ENCODE measurements around the gene KCNQ4. TPM values are rescaled to one million over a fixed set of nuclear protein-coding genes. Genes with fewer than 3 reads are reported as not detected.

The KCNQ4 gene
- polyA plus RNA-seq, 3 donors, result 0.13 TPM; not detected in 2

- H3K27ac ChIP-seq (ENCODE audit: low read depth in 1 of 2, low read length in 2 of 2), result no peak overlapping the region
- DNase-seq, result no peak
- peaks cover 0 to 7% of the 10 kb centered on the region in 2 donors for H3K9me3 ChIP-seq (replicated peaks in 1 of 2; ENCODE audit: control insufficient read depth in 1 of 2, insufficient read depth in 1 of 2, low read length in 2 of 2)
- H3K9ac ChIP-seq (ENCODE audit: insufficient read depth, low read length, poor library complexity, severe bottlenecking), result no peak overlapping the region
- Mint-ChIP-seq H3K4me3 (no peak overlapping the region), H3K9me3 (peaks cover 0 to 10% (median 4%) of the 10 kb centered on the region in 7 donors), H3K4me1 (peaks cover 13% of the 10 kb centered on the region), H3K27me3 (ENCODE audit: low read depth in 3 of 3) (peaks cover 32 to 56% (median 35%) of the 10 kb centered on the region in 3 donors), H3K36me3 (peaks cover 3 to 5% of the 10 kb centered on the region in 2 donors), H3K27ac (no peak overlapping the region)
- no peak for TF ChIP-seq CTCF (IDR thresholded peaks at IDR 0.05)
- H3K4me2 ChIP-seq (replicated peaks; ENCODE audit: extremely low read depth, low read length, poor library complexity, severe bottlenecking), result no peak overlapping the region
- intact Hi-C loops (cut with micrococcal nuclease), result no loop called here
- H3K36me3 ChIP-seq (replicated peaks in 1 of 2; ENCODE audit: control insufficient read depth in 1 of 2, insufficient read depth in 2 of 2, low read length in 2 of 2), result no peaks in the 10 kb centered on the region
- H3K4me3 ChIP-seq (replicated peaks in 1 of 3; ENCODE audit: low read depth in 2 of 3, low read length in 3 of 3), result no peak overlapping the region
- peaks cover 11 to 33% of the 10 kb centered on the region in 2 donors for H3K27me3 ChIP-seq (ENCODE audit: control insufficient read depth in 2 of 2, insufficient read depth in 2 of 2, low read length in 2 of 2)
- no peak overlapping the region for H2AFZ ChIP-seq (ENCODE audit: insufficient read depth, low read depth, low read length, poor library complexity, severe bottlenecking)
- peaks cover 9 to 16% of the 10 kb centered on the region in 2 donors for H3K4me1 ChIP-seq (ENCODE audit: control insufficient read depth in 1 of 2, insufficient read depth in 2 of 2, low read length in 2 of 2)
- WGBS (ENCODE audit: insufficient coverage), result 80% methylated on average over 4 of the region's 9 CpGs
- H3K79me2 ChIP-seq (ENCODE audit: insufficient read depth, low read length), result no peaks in the 10 kb centered on the region
- no peaks in the 10 kb centered on the region for H4K20me1 ChIP-seq (ENCODE audit: insufficient read depth, low read length)
These were observed 3.6 kb downstream of the KCNQ4 start for GRCh38 chr1:40786995-40787705.

GRCh38 chr1:40787737-40788560 lies 4.4 kb downstream of the KCNQ4 start:
- H3K27ac Mint-ChIP-seq, result peak overlapping the region in 2 of 7 donors; percentile 58 to 70
- no peaks in the 10 kb centered on the region for H3K79me2 ChIP-seq (ENCODE audit: insufficient read depth, low read length)
- no peak overlapping the region for H2AFZ ChIP-seq (ENCODE audit: insufficient read depth, low read depth, low read length, poor library complexity, severe bottlenecking)
- no peak overlapping the region for H3K4me3 Mint-ChIP-seq
- peaks cover 3 to 5% of the 10 kb centered on the region in 2 donors for H3K36me3 Mint-ChIP-seq
- H3K9me3 Mint-ChIP-seq, result peaks cover 0 to 10% (median 2%) of the 10 kb centered on the region in 7 donors
- no peak overlapping the region for H3K9ac ChIP-seq (ENCODE audit: insufficient read depth, low read length, poor library complexity, severe bottlenecking)
- DNase-seq, result no peak
- no peak overlapping the region for H3K27ac ChIP-seq (ENCODE audit: low read depth in 1 of 2, low read length in 2 of 2)
- peaks cover 7 to 25% of the 10 kb centered on the region in 2 donors for H3K27me3 ChIP-seq (ENCODE audit: control insufficient read depth in 2 of 2, insufficient read depth in 2 of 2, low read length in 2 of 2)
- TF ChIP-seq CTCF (IDR thresholded peaks at IDR 0.05), result no peak
- WGBS (ENCODE audit: insufficient coverage), result 97% methylated on average over 9 of the region's 19 CpGs
- intact Hi-C loops (cut with micrococcal nuclease), result no loop called here
- H3K9me3 ChIP-seq (replicated peaks in 1 of 2; ENCODE audit: control insufficient read depth in 1 of 2, insufficient read depth in 1 of 2, low read length in 2 of 2), result peaks cover 0 to 2% of the 10 kb centered on the region in 2 donors
- no peaks in the 10 kb centered on the region for H4K20me1 ChIP-seq (ENCODE audit: insufficient read depth, low read length)
- peaks cover 9% of the 10 kb centered on the region for H3K4me1 Mint-ChIP-seq
- no peak overlapping the region for H3K4me2 ChIP-seq (replicated peaks; ENCODE audit: extremely low read depth, low read length, poor library complexity, severe bottlenecking)
- no peaks in the 10 kb centered on the region for H3K36me3 ChIP-seq (replicated peaks in 1 of 2; ENCODE audit: control insufficient read depth in 1 of 2, insufficient read depth in 2 of 2, low read length in 2 of 2)
- no peak overlapping the region for H3K4me3 ChIP-seq (replicated peaks in 1 of 3; ENCODE audit: low read depth in 2 of 3, low read length in 3 of 3)
- H3K4me1 ChIP-seq (ENCODE audit: control insufficient read depth in 1 of 2, insufficient read depth in 2 of 2, low read length in 2 of 2), result peaks cover 7 to 10% of the 10 kb centered on the region in 2 donors
- peaks cover 25 to 48% (median 27%) of the 10 kb centered on the region in 3 donors for H3K27me3 Mint-ChIP-seq (ENCODE audit: low read depth in 3 of 3)

All from CD14-positive monocyte (primary cell).